Activated T-helper 2 cell treated with anti-CD3 and anti-CD28 coated beads, Interferon-gamma antibody, Interleukin-2, Interleukin-4, amounts not matched to agents 10 μg/mL and 5 μg/mL and 100 μg/mL, durations not matched to agents 14 hours and 24 hours and 36 hours (primary cell): Measurements from ENCODE around the gene LRRC27. TPM values are rescaled to one million over a fixed set of nuclear protein-coding genes. Genes with fewer than 3 reads are reported as not detected.

Experiments
- DNase-seq: peaks from one replicate; pipeline ENCODE4 v3.0.0; 2021; ENCODE audit warnings: low spot score
- H3K27ac Mint-ChIP-seq: one replicate; pipeline ENCODE4 v1.8.0; 2021; ENCODE audit warnings: mixed read lengths
- H3K27me3 Mint-ChIP-seq: one replicate; pipeline ENCODE4 v1.8.0; 2021; ENCODE audit warnings: low read depth, mixed read lengths
- H3K36me3 Mint-ChIP-seq: one replicate; pipeline ENCODE4 v1.8.0; 2021; ENCODE audit warnings: low read depth, mixed read lengths
- H3K4me1 Mint-ChIP-seq: one replicate; pipeline ENCODE4 v1.8.0; 2021; ENCODE audit warnings: low read depth, mixed read lengths
- H3K4me3 Mint-ChIP-seq: one replicate; pipeline ENCODE4 v1.8.0; 2021; ENCODE audit warnings: low read depth, mild to moderate bottlenecking, moderate library complexity, mixed read lengths
- H3K9me3 Mint-ChIP-seq: one replicate; pipeline ENCODE4 v1.8.0; 2021; ENCODE audit warnings: mixed read lengths
- intact Hi-C: fragments of 100-400 bp; cut with micrococcal nuclease; formaldehyde crosslinking; loops from one replicate; pipeline ENCODE4 v1.15.1; 2023
- total RNA-seq: library from RNA; stranded (reverse); gene quantifications from 2 replicates; pipeline ENCODE4 v1.2.3, GENCODE V29; 2022

LRRC27 gene
- total RNA-seq, 1 donor from 2014 or later: 3.5 TPM

- no peaks in the 10 kb centered on the region for H3K9me3 Mint-ChIP-seq
- H3K4me3 Mint-ChIP-seq: peak overlapping the region; percentile 57
- no peak for DNase-seq
- intact Hi-C loops: loop anchor here (5.0 kb wide), 1 partner anchor 142 kb away; no protein-coding TSS in a partner anchor
- peaks cover 31% of the 10 kb centered on the region for H3K27me3 Mint-ChIP-seq
- peaks cover 4% of the 10 kb centered on the region for H3K4me1 Mint-ChIP-seq
- H3K36me3 Mint-ChIP-seq: no peaks in the 10 kb centered on the region
- no peak overlapping the region for H3K27ac Mint-ChIP-seq
Measured at GRCh38 chr10:132305654-132306342, 26.2 kb upstream of the LRRC27 start.

DNA sequence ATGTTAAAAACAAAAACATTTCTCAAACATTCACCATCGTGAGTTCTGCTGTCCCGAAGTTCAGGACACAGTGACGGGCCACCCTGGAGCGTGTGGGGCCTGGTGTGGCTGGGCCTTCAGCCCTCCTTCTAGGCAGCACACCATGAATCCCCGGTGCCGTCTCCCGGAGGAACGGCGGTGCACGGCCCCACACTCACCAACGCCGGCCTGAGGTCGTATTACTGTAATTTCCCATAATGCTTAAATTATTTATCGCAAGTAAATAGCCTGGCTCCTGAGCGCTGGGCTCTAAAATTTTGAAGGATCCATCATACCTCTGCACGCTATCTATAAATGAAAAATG, 25.7 kb upstream of the LRRC27 start:
- Mint-ChIP-seq H3K4me1 (peaks cover 4% of the 10 kb centered on the region), H3K27me3 (peaks cover 31% of the 10 kb centered on the region), H3K4me3 (no peak overlapping the region), H3K27ac (no peak overlapping the region), H3K9me3 (no peaks in the 10 kb centered on the region), H3K36me3 (no peaks in the 10 kb centered on the region)
- no peak for DNase-seq
- intact Hi-C loops: loop anchor here (5.0 kb wide), 1 partner anchor 141 kb away; no protein-coding TSS in a partner anchor

GRCh38 chr10:132306864-132307751, 24.9 kb upstream of the LRRC27 start:
- intact Hi-C loops: loop anchor here (5.0 kb wide), 1 partner anchor 140 kb away; no protein-coding TSS in a partner anchor
- H3K9me3 Mint-ChIP-seq: no peaks in the 10 kb centered on the region
- peaks cover 4% of the 10 kb centered on the region for H3K4me1 Mint-ChIP-seq
- DNase-seq: no peak
- peaks cover 31% of the 10 kb centered on the region for H3K27me3 Mint-ChIP-seq
- peak overlapping the region; percentile 90 for H3K4me3 Mint-ChIP-seq
- no peaks in the 10 kb centered on the region for H3K36me3 Mint-ChIP-seq
- peak overlapping the region; percentile 38 for H3K27ac Mint-ChIP-seq

GRCh38 chr10:132307823-132308586, 24.0 kb upstream of the LRRC27 start, which contains the start of gene STK32C:
Gene STK32C (minus strand): TSS chr10:132307950. CDS start chr10:132307833, 117 bp downstream.
- Mint-ChIP-seq H3K27me3 (peaks cover 31% of the 10 kb centered on the region), H3K4me1 (peaks cover 4% of the 10 kb centered on the region), H3K4me3 (peak within 1 kb of the TSS; percentile 90), H3K9me3 (no peaks in the 10 kb centered on the region), H3K27ac (peak within 1 kb of the TSS; percentile 38), H3K36me3 (no peaks in the 10 kb centered on the region)
- intact Hi-C loops: loop anchor here (1.0 to 5.0 kb wide), 5 partner anchors 24 to 229 kb away; partner anchors contain the start of genes DPYSL4, INPP5A and LRRC27
- DNase-seq: peak; percentile 81

GRCh38 chr10:132308587-132309470, 23.2 kb upstream of the LRRC27 start:
- Mint-ChIP-seq H3K4me1 (peaks cover 4% of the 10 kb centered on the region), H3K27me3 (peaks cover 31% of the 10 kb centered on the region), H3K4me3 (peak overlapping the region; percentile 75), H3K9me3 (no peaks in the 10 kb centered on the region), H3K36me3 (no peaks in the 10 kb centered on the region), H3K27ac (no peak overlapping the region)
- DNase-seq: no peak
- intact Hi-C loops: loop anchor here (1.0 to 5.0 kb wide), 5 partner anchors 23 to 228 kb away; partner anchors contain the start of genes DPYSL4, INPP5A and LRRC27

DNA sequence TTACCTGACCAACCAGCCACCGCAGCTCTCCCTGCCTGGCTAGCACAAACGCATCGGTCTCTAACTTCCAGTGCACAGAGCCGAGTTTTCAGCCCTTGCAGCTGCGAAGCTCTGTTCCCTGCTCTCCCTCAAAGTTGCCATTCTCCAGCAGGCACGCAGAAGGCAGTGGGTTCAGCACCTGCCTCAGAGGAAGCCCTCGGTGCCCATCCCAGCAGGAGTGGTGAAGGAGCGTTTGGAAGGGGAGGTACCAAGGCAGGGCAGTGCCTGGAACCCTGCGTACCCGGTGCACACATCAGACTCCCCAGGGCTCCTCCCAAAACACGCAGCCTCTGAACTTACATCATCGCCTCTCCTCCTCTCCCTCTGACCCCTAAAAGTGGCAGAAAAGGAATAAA, 22.5 kb upstream of the LRRC27 start:
- H3K4me3 Mint-ChIP-seq: peak overlapping the region; percentile 75
- H3K27ac Mint-ChIP-seq: no peak overlapping the region
- no peak for DNase-seq
- peaks cover 33% of the 10 kb centered on the region for H3K27me3 Mint-ChIP-seq
- no peaks in the 10 kb centered on the region for H3K36me3 Mint-ChIP-seq
- H3K9me3 Mint-ChIP-seq: peaks cover 3% of the 10 kb centered on the region
- H3K4me1 Mint-ChIP-seq: peaks cover 4% of the 10 kb centered on the region
- intact Hi-C loops: loop anchor here (2.0 to 5.0 kb wide), 3 partner anchors 79 to 138 kb away; partner anchors contain the start of gene DPYSL4

- no peak overlapping the region for H3K27ac Mint-ChIP-seq
- H3K4me1 Mint-ChIP-seq: peaks cover 4% of the 10 kb centered on the region
- peaks cover 3% of the 10 kb centered on the region for H3K9me3 Mint-ChIP-seq
- H3K27me3 Mint-ChIP-seq: peaks cover 33% of the 10 kb centered on the region
- H3K36me3 Mint-ChIP-seq: no peaks in the 10 kb centered on the region
- DNase-seq: no peak
- peak overlapping the region; percentile 75 for H3K4me3 Mint-ChIP-seq
- intact Hi-C loops: loop anchor here (2.0 to 5.0 kb wide), 3 partner anchors 79 to 137 kb away; partner anchors contain the start of gene DPYSL4
Measured at GRCh38 chr10:132309879-132310591, 22.0 kb upstream of the LRRC27 start.

GRCh38 chr10:132310701-132311337, 21.2 kb upstream of the LRRC27 start:
- peaks cover 28% of the 10 kb centered on the region for H3K27me3 Mint-ChIP-seq
- intact Hi-C loops: no loop called here

GRCh38 chr10:132311338-132311939, 20.6 kb upstream of the LRRC27 start:
- Mint-ChIP-seq H3K4me3 (no peak overlapping the region), H3K27me3 (peaks cover 22% of the 10 kb centered on the region), H3K36me3 (no peaks in the 10 kb centered on the region), H3K4me1 (peaks cover 4% of the 10 kb centered on the region), H3K27ac (no peak overlapping the region), H3K9me3 (peaks cover 3% of the 10 kb centered on the region)
- DNase-seq: no peak
- intact Hi-C loops: no loop called here

More at GRCh38 chr10:132310701-132311337, 21.2 kb upstream of the LRRC27 start:
- no peak overlapping the region for H3K4me3 Mint-ChIP-seq
- peaks cover 4% of the 10 kb centered on the region for H3K4me1 Mint-ChIP-seq
- no peaks in the 10 kb centered on the region for H3K36me3 Mint-ChIP-seq
- H3K27ac Mint-ChIP-seq: no peak overlapping the region
- DNase-seq: no peak
- peaks cover 3% of the 10 kb centered on the region for H3K9me3 Mint-ChIP-seq

DNA sequence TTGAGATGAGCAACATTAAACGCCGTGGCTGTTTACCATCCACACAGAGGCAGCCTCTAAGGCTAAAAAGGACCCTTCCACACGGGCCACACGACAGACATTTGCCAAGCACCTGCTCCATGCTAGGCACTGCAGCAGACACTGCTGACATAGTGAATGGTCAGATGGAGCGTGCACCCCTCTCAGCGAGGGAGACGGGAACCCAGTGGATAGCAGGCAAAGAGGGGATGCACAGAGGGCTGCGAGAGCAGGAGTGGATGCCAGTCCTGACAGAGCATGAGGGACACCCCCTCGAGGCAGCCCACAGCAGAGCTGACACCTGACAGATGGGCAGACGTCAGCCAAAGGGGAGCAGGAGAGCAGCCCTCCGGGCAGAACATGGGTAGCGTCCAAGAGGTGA, 18.7 kb upstream of the LRRC27 start:
- Mint-ChIP-seq H3K4me3 (no peak overlapping the region), H3K27me3 (peaks cover 16% of the 10 kb centered on the region), H3K9me3 (peaks cover 3% of the 10 kb centered on the region), H3K36me3 (no peaks in the 10 kb centered on the region), H3K27ac (no peak overlapping the region), H3K4me1 (peaks cover 3% of the 10 kb centered on the region)
- no peak for DNase-seq
- intact Hi-C loops: no loop called here
